Prostate gland (tissue), 2 donors: ENCODE data around the gene TYMP. TPM values are rescaled to one million over a fixed set of nuclear protein-coding genes. Genes with fewer than 3 reads are reported as not detected.
A peak's percentile ranks its signal among the peaks of the same experiment; 100 is the strongest.

Experiments used
- DNase-seq: peaks from one replicate; pipeline ENCODE4 v3.0.0-alpha.2; 2019; ENCODE audit warnings: low spot score
- H3K27ac ChIP-seq, 2 donors: fragments of 200-600 bp; sonication (generic); 2 replicates each; pipeline ENCODE4 v1.5.1; 2017 to 2019
- H3K27me3 ChIP-seq: fragments of 200-600 bp; sonication (generic); replicated peaks from 2 replicates; pipeline ENCODE4 v1.5.1; 2019; ENCODE audit not compliant: insufficient read depth
- H3K36me3 ChIP-seq, 2 donors: fragments of 200-600 bp; sonication (generic); 1 replicate in 1 of 2; 2 replicates in 1 of 2; pipeline versions ENCODE4 v1.5.1 to v1.8.1; 2017 to 2019
- H3K4me1 ChIP-seq: fragments of 200-600 bp; sonication (generic); replicated peaks from 2 replicates; pipeline ENCODE4 v1.5.1; 2019
- H3K4me3 ChIP-seq, 2 donors: fragments of 200-600 bp; sonication (generic); 2 replicates each; pipeline ENCODE4 v1.5.1; 2017 to 2019
- H3K9me3 ChIP-seq: fragments of 200-600 bp; sonication (generic); 2 replicates; pipeline ENCODE4 v1.5.1; 2017
- POLR2A ChIP-seq: fragments of 450-650 bp; IDR thresholded peaks from one replicate; pipeline ENCODE4 v1.6.1; 2016; ENCODE audit warnings: antibody characterized with exemption, mild to moderate bottlenecking
- POLR2AphosphoS5 ChIP-seq: sonication (generic); formaldehyde crosslinking; IDR thresholded peaks from one replicate; pipeline ENCODE4 v1.6.1; 2017; ENCODE audit warnings: antibody characterized with exemption
- WGBS: methylation state at CpG from one replicate; pipeline ENCODE4 v1.1.5; 2018; 5-methylcytosine and 5-hydroxymethylcytosine counted together
- intact Hi-C: fragments of 100-400 bp; cut with DNase I; formaldehyde crosslinking; loops from one replicate; pipeline ENCODE4 v1.14.2; 2022
- total RNA-seq, 2 donors: library from RNA; depleted of rRNA; stranded (reverse); fragments of >200 nt; gene quantifications; one replicate each; pipeline ENCODE4 v1.1.0, GENCODE V29; 2016
- TF ChIP-seq, protein P1 (sequence below), 4 experiments: fragments of 200-600 bp in 2 of 4; fragments of 450-650 bp in 2 of 4; sonication (generic) in 2 of 4; IDR thresholded peaks; 1 replicate in 3 of 4; 2 replicates in 1 of 4; pipeline ENCODE4 v1.5.1; 2016 to 2019; ENCODE audit warnings: antibody characterized with exemption in 4 of 4, mild to moderate bottlenecking in 2 of 4, moderate library complexity in 2 of 4

Gene TYMP
- total RNA-seq, 2 donors from 2014 or later: 35.8 to 42.8 TPM

DNA sequence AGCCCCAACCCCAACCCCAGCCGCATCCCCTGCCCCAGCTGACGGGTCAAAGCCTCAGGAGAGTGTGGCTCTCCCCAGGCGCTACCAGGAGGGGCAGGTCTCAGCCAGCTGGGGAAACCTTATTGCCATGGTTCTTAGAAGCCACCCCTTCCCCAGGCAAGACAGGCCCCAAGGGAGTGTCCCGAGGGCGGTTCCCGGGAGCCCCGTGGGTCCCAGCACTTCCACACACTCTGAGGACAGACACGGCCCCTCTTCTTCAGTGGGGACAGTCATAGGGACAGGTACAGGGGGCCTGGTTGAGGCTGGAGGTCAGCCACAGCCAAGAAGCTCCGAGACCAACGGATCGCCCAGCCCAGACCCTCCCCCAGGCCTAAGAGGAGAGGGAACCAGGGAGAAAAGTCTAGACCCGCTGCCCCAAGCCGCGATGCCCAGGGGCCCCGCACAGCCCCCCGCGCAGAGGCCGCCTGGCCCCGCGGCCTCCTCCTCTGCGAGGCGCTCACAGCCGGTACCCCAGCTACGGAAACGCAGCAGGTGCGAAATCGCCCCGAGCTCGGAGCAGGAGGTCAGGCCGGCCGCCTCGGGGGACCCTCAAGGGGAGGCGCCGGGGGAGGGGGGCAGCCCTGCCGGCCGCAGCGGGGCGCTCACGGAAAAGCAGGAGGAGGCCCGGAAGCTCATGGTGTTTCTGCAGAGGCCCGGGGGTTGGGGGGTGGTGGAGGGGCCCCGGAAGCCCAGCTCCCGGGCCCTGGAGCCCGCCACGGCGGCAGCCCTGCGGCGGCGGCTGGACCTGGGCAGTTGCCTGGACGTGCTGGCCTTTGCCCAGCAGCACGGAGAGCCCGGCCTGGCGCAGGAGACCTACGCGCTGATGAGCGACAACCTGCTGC is 18.5 kb upstream of the TYMP start:
- intact Hi-C loops: no loop called here
- H3K9me3 ChIP-seq: no peaks in the 10 kb centered on the region
- no peaks in the 10 kb centered on the region for H3K4me1 ChIP-seq
- TF ChIP-seq POLR2A: no peak
- TF ChIP-seq, protein P1, sequence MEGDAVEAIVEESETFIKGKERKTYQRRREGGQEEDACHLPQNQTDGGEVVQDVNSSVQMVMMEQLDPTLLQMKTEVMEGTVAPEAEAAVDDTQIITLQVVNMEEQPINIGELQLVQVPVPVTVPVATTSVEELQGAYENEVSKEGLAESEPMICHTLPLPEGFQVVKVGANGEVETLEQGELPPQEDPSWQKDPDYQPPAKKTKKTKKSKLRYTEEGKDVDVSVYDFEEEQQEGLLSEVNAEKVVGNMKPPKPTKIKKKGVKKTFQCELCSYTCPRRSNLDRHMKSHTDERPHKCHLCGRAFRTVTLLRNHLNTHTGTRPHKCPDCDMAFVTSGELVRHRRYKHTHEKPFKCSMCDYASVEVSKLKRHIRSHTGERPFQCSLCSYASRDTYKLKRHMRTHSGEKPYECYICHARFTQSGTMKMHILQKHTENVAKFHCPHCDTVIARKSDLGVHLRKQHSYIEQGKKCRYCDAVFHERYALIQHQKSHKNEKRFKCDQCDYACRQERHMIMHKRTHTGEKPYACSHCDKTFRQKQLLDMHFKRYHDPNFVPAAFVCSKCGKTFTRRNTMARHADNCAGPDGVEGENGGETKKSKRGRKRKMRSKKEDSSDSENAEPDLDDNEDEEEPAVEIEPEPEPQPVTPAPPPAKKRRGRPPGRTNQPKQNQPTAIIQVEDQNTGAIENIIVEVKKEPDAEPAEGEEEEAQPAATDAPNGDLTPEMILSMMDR (IDR thresholded peaks at IDR 0.05): no peak
- no peak for TF ChIP-seq POLR2AphosphoS5
- WGBS: 11% methylated on average over 53 of the region's 56 CpGs
- H3K4me3 ChIP-seq: peak overlapping the region in 1 of 2 donors; percentile 5
- H3K27ac ChIP-seq: no peak overlapping the region
- no peak for DNase-seq
- H3K27me3 ChIP-seq: peaks cover 4% of the 10 kb centered on the region
- no peaks in the 10 kb centered on the region for H3K36me3 ChIP-seq

DNA sequence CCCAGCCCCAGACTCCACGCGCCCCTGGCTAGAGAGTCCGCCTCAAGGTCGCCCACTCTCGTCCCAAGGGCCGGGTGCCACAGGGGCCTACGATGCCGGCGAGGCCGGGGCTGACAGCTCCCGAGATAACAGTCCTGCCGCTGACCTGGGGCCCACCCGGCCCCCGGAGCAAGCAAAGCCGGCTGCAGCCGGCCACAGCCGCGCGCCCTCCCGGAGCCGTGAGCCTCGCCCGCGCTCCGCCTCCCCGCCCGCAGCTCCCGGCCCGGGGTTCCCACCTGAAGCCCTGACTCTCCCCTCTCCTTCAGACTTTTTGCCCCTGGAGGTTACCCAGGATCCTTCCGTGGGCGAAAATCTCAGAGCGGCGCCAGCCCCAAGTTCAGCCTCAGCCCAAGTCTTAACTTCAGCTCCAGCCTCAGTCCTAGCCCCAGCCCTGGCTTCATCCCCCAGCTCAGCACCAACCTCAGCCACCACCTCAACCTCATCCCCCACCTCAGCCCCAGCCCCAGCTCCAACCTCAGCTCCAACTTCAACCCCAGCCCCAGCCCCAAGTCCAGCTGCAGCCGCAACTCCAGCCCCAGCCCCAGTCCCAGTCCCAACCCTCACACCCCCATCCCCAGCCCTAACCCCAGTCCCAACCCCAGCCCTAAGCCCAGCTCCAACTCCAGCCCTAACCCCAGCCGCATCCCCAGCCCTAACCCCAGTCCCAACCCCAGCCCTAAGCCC is 17.6 kb upstream of the TYMP start:
- DNase-seq: no peak
- Histone ChIP-seq H3K27me3 (peaks cover 4% of the 10 kb centered on the region), H3K36me3 (no peaks in the 10 kb centered on the region), H3K27ac (no peak overlapping the region), H3K4me1 (no peaks in the 10 kb centered on the region), H3K4me3 (no peak overlapping the region), H3K9me3 (no peaks in the 10 kb centered on the region)
- intact Hi-C loops: no loop called here
- WGBS: 45% methylated on average over 35 of the region's 35 CpGs
- TF ChIP-seq, protein P1 (IDR thresholded peaks at IDR 0.05): no peak
- no peak for TF ChIP-seq POLR2AphosphoS5
- no peak for TF ChIP-seq POLR2A

DNA sequence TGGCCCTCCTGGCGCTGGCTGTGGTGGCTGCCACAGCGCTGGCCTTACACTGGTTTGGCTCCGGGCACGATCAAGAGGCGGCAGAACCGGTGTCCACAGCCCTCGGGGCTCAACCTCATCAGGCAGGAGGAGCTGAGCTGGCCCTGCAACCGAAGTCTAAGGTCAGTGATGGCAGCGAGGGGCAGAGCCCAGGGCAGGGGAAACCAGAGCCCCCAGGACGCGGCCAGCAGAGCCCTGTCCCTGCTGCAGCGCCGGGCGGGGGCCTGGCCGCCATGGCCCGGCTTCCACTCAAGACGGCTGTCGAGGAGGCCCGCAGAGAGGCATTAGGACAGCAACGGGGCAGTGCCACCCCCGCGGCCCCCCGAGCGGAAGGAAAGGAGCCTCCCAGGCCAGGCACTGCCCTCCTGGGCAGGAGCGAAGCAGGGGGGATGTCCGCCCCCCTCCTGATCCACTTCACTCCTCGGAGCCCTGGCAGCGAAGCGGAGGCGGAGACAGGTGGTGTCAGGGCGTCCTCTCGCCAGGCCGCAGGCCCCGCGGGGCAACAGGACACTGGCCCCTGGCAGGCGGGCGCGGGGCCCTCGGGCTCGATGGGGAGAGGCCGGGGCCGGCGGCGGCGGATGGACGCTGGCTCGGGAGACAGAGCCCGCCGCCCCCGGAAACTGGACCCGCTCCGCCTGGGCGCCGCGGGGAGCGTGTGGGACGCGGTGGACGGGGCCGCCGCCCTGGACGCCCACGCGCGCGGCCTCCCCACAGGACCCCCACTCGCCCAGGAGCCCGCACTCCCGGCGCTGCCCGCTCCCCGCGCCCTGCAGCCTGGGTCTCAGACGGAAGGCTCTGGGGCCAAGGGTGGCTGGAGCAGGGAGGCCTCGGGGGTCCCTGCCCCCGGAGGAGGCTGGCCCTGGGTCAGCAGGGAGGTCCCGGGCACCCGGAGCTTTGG is 16.8 kb upstream of the TYMP start:
- H3K27ac ChIP-seq: no peak overlapping the region
- no peak for TF ChIP-seq POLR2A
- TF ChIP-seq, protein P1 (IDR thresholded peaks at IDR 0.05): no peak
- TF ChIP-seq POLR2AphosphoS5: no peak
- no peaks in the 10 kb centered on the region for H3K9me3 ChIP-seq
- H3K4me1 ChIP-seq: no peaks in the 10 kb centered on the region
- H3K36me3 ChIP-seq: no peaks in the 10 kb centered on the region
- H3K4me3 ChIP-seq: no peak overlapping the region
- intact Hi-C loops: no loop called here
- peaks cover 4% of the 10 kb centered on the region for H3K27me3 ChIP-seq
- 65% methylated on average over 48 of the region's 78 CpGs for WGBS
- DNase-seq: no peak

DNA sequence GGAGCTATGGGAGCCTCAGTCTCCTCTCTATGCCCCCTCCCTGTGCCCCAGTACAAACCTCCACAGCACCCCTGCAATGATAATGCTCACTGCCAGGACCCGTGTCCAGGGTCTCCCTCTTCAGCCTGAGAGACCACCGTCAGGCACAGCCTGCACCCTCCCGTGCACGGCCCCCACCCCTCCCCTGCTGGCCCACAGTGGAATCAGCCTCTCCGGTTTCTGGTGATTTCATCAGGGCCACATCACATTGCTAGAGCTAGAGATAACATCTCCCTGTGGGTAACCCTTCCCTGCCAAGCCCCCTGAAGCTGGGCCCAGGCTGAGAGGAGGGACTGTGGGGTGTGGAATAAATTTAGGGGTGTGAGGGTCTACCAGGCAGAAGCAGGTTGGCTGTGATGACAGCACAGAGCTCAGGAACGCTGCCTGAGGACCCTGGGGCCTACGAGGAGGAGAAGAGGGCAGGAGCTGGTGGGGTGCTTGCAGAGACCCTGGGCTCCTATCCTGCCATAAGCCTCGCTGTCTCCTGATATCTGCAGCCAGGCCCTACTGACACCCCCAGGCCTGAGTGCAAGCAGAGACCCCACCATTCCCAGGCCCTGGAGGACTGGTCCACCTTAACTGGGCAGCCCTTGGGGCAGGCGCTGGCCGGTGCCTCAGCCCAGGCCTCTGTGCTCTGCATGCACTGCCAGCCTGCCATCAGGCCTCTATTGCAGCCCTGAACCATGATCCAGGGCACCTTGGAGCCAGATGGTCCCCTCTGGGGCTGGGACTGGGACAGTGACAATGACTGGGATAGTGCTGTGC is 15.9 kb upstream of the TYMP start, which contains the start of gene KLHDC7B:
Gene KLHDC7B, plus strand, starts transcription at position 378 of the 804 bp plus-strand sequence. Its CDS starts 345 bp downstream, at position 723.
- no peak for TF ChIP-seq POLR2A
- no peak within 1 kb of the TSS for H3K4me3 ChIP-seq
- intact Hi-C loops: no loop called here

More for the DNA sequence above, 15.9 kb upstream of the TYMP start, which contains the start of gene KLHDC7B:
- Histone ChIP-seq H3K27me3 (peaks cover 4% of the 10 kb centered on the region), H3K27ac (no peak within 1 kb of the TSS), H3K4me1 (no peaks in the 10 kb centered on the region), H3K36me3 (no peaks in the 10 kb centered on the region), H3K9me3 (no peaks in the 10 kb centered on the region)
- 62% methylated on average over 10 of the region's 10 CpGs for WGBS
- no peak for DNase-seq
